Stimulated activated CD8-positive, alpha-beta memory T cell treated with anti-CD3 and anti-CD28 coated beads, Interleukin-4, amount 100 ng/mL, for 1 hour (primary cell): Measurements from ENCODE around the gene COPS7A.

ENCODE experiments used
- DNase-seq, 2 donors: peaks; one replicate each; pipeline ENCODE4 v3.0.0-alpha.2; 2020; ENCODE audit warnings: low read depth in 2 of 2, low spot score in 1 of 2

COPS7A gene, protein sequence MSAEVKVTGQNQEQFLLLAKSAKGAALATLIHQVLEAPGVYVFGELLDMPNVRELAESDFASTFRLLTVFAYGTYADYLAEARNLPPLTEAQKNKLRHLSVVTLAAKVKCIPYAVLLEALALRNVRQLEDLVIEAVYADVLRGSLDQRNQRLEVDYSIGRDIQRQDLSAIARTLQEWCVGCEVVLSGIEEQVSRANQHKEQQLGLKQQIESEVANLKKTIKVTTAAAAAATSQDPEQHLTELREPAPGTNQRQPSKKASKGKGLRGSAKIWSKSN

GRCh38 chr12:6723607-6724408, at the start of gene COPS7A:
COPS7A (plus strand) TSS chr12:6724046; CDS start chr12:6724657, 611 bp downstream.
- peak; percentile 87 to 91 for DNase-seq

GRCh38 chr12:6676962-6677361, 46.9 kb upstream of the COPS7A start:
- DNase-seq: no peak

GRCh38 chr12:6684609-6685008, 39.2 kb upstream of the COPS7A start:
- DNase-seq: no peak

GRCh38 chr12:6685814-6686213, 38.0 kb upstream of the COPS7A start:
- no peak for DNase-seq

DNA sequence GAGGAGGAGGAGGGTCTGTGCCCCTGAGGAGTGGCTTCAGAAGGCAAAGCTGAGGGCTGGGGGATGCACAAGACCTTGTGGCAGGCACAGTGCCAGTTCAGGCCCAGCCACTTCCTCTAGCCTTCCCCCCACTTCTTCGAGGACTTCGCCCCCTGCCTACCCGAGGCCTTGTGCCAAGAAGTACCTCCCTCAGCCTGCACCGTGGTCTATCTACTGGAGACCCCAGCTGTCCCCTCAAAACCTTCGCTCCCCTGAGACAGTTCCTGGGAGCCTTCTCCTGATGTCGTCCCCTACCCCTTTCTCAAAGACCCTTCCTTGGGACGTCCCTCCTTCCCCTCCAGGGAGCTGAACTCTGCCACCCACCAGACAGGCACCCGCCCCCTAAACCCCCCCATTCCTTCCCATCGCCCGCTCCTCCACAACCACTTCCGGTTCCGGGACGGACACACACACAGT, 35.3 kb upstream of the COPS7A start:
- peak in 1 of 2 donors; percentile 7 for DNase-seq

- DNase-seq: peak; percentile 85 to 90
Measured at GRCh38 chr12:6688999-6689882, 34.6 kb upstream of the COPS7A start, which contains the start of gene ZNF384. ZNF384 (minus strand) TSS chr12:6689375; CDS start chr12:6679520, 9,855 bp downstream.

- no peak for DNase-seq
Measured at GRCh38 chr12:6691473-6691872, 32.4 kb upstream of the COPS7A start.

DNA sequence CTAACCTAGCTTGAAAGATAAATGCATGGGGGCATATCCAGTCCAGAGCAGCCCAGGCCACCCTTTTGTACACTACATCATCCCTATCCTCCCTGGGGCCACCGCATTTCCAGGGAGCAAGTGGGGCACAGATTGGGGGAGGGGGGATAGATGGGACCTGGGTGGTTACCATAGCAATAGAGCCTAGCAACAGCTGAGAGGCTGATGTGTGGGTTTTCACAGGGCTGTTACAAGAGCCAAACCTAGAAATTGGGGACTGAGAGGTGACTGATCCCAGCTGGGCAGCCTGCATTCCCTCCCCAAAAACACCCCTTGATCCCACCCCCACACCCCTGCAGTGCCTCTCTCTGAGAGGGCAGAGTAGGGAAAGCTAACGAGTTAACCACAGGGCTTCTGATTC, 31.0 kb upstream of the COPS7A start:
- no peak for DNase-seq

GRCh38 chr12:6693832-6694355, 30.0 kb upstream of the COPS7A start:
- DNase-seq: no peak

DNA sequence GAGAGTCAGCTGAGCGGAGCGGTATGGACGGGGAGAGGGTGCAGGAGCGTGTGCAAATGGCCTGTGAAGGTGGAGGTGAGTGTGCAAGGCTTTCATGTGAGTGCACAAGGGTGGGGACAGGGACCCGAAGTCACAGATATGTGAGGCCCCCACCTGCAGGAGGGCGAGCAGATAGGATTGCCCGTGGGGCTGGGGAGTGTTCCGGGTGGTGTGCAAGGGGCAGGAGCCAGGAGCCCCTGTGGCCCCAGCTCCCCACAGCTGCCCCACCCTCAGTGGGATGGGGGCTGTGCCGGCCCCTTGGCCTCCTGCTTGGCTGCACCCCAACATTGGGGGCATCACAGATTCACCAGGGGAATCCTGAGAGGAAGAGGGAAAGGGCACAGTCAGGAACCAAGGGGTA, 29.1 kb upstream of the COPS7A start:
- DNase-seq: no peak

DNA sequence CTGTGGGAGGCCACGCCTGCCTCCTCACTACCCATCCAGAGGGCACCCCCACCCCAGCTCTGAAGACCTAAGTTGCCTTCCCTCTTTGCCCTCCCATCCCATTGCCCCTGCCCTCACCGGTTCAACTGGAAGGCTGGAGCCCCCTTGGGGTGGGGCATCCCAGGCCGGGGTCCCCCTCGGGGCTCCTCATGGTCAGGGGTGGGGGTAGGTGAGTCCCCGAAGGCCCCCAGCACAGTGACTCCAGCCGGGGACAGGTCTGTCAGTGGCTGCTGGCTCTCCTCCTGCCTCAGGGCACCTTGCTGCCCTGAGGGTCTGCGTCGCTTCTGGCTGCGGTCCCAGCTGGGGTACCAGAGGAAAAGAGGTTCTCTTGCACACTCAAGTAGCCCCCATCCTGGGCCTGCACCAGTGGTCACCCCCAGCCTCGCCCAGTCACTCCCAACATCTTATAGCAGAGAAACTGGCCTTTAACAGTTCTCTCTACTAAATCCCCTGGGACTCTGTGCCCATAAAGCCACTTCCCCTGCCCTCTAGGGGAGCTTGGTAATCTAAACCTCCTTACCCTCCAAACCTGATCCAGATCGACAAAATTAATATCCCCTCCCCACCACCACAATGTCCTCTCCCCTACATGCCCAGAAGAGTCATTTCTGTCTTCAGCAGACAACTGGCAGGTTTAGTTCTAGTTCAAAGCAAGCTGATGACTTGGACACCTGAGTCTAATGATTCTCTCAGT, 28.4 kb upstream of the COPS7A start:
- no peak for DNase-seq

- DNase-seq: no peak
Measured at GRCh38 chr12:6696690-6697583, 26.9 kb upstream of the COPS7A start.

GRCh38 chr12:6697584-6698351, 26.1 kb upstream of the COPS7A start:
- DNase-seq: no peak

DNA sequence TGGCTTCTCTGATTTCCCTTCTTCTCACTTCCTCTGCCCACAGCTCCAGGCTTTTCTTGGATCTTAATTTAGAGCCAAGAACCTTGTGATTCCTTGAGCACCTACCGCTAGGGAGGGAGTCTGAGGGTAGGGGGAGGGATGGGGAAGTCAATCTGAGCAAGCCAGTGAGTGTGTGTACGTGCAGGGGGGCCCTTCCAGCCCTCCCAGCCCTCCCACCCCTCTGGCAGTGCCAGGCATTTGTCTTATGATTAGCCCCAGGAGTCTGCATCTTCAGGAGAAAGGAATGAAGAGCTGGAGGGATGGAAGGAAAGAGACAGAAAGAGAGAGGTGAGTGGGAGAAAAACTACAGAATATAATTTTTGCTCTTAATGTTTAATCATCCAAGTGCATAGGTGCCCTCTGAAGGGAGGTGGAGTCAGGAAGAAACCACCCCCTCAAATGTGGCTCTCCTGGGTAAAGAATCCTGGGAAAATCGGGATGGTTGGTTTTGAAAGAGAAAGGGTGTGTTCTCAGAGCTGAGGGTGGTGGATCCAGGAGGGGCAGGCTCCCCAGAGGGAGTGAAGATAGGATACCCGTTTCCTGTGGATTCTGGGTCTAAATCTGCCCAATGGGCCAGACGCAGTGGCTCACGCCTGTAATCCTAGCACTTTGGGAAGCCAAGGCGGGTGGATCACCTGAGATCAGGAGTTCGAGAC, 25.3 kb upstream of the COPS7A start:
- DNase-seq: no peak

DNA sequence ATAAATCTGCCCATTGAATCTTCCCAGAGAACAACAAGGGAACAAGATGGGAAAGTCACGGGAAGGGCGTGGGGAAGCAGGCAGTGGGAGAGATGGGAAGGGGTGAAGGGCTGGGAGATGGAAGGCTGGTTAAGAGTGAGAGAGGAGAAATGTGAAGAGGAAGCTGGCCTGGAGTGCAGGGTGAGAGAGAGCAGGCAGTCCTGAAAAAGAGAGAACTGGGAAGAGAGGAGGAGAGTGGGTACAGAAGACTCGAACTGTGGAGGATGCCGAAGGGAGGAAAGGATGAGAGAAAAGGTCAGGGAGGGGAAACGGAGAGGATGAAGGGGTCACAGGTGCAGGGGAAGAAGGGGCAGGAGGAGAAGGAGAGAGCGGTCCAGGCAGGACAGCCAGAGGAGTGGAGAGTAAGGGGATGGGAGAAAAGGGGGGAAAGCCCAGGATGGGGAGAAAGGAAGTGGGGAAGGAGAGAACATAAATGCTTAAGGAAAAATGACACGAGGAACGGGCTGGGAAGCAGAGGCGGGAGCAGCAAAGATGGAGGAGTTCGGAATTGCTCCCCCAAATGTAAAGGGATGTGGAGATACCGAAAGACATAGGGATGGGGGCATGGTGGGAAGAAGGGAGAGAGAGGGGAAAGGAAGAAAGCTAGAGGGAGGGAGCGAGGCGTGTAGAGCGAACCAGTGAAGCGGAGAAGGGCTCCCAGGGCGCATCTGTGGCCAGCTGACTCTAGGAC, 24.4 kb upstream of the COPS7A start:
- no peak for DNase-seq

- DNase-seq: no peak
Measured at GRCh38 chr12:6699989-6700645, 23.7 kb upstream of the COPS7A start.

- peak in 1 of 2 donors; percentile 10 for DNase-seq
Measured at GRCh38 chr12:6700646-6701051, 23.2 kb upstream of the COPS7A start, which contains the start of gene PIANP. PIANP (minus strand) TSS chr12:6700815; CDS start chr12:6698061, 2,754 bp downstream.
